Endothelial cell (in vitro differentiated cells): Measurements from ENCODE around the gene DTD1. TPM values are rescaled to one million over a fixed set of nuclear protein-coding genes. Genes with fewer than 3 reads are reported as not detected.

Experiments
- DNase-seq: peaks from one replicate; pipeline ENCODE4 v3.0.0; 2021; ENCODE audit warnings: low spot score
- H3K27ac Mint-ChIP-seq: one replicate; pipeline ENCODE4 v1.8.0; 2021; ENCODE audit warnings: mixed read lengths, inconsistent platforms; ENCODE audit not compliant: unreplicated experiment
- H3K27me3 Mint-ChIP-seq: one replicate; pipeline ENCODE4 v1.8.0; 2021; ENCODE audit warnings: mild to moderate bottlenecking, moderate library complexity, mixed read lengths, inconsistent platforms; ENCODE audit not compliant: unreplicated experiment
- H3K36me3 Mint-ChIP-seq: one replicate; pipeline ENCODE4 v1.8.0; 2021; ENCODE audit warnings: mild to moderate bottlenecking, low read depth, mixed read lengths, inconsistent platforms; ENCODE audit not compliant: unreplicated experiment
- H3K4me1 Mint-ChIP-seq: one replicate; pipeline ENCODE4 v1.8.0; 2021; ENCODE audit warnings: mild to moderate bottlenecking, mixed read lengths, inconsistent platforms; ENCODE audit not compliant: unreplicated experiment
- H3K4me3 Mint-ChIP-seq: one replicate; pipeline ENCODE4 v1.8.0; 2021; ENCODE audit warnings: mild to moderate bottlenecking, mixed read lengths, inconsistent platforms; ENCODE audit not compliant: unreplicated experiment
- H3K9me3 Mint-ChIP-seq: one replicate; pipeline ENCODE4 v1.8.0; 2021; ENCODE audit warnings: mixed read lengths, inconsistent platforms; ENCODE audit not compliant: unreplicated experiment
- CTCF ChIP-seq: fragments of 200-600 bp; sonication (generic); IDR thresholded peaks from one replicate; pipeline ENCODE4 v1.5.0; 2021; ENCODE audit warnings: antibody characterized with exemption; ENCODE audit not compliant: unreplicated experiment
- total RNA-seq: library from RNA; stranded (reverse); fragmentation: NEBNext Ultra II Directional; extraction: Animal tissue kit (Norgen Biotek cat#: 25700); gene quantifications from one replicate; pipeline ENCODE4 v1.2.1, GENCODE V29; 2021; ENCODE audit not compliant: unreplicated experiment

The DTD1 gene
- total RNA-seq, 1 donor from 2014 or later = 31.0 TPM

- Mint-ChIP-seq H3K4me1 (no peaks in the 10 kb centered on the region), H3K9me3 (no peaks in the 10 kb centered on the region), H3K27ac (no peak overlapping the region), H3K4me3 (no peak overlapping the region), H3K27me3 (no peaks in the 10 kb centered on the region), H3K36me3 (no peaks in the 10 kb centered on the region)
- no peak for TF ChIP-seq CTCF
- no peak for DNase-seq
Measured at GRCh38 chr20:18738888-18739287, 151.0 kb downstream of the DTD1 start.

- no peak for DNase-seq
- H3K27me3 Mint-ChIP-seq = no peaks in the 10 kb centered on the region
- no peak overlapping the region for H3K27ac Mint-ChIP-seq
- no peaks in the 10 kb centered on the region for H3K36me3 Mint-ChIP-seq
- H3K4me1 Mint-ChIP-seq = no peaks in the 10 kb centered on the region
- no peaks in the 10 kb centered on the region for H3K9me3 Mint-ChIP-seq
- TF ChIP-seq CTCF = no peak
- H3K4me3 Mint-ChIP-seq = no peak overlapping the region
Measured at GRCh38 chr20:18739751-18740166, 151.9 kb downstream of the DTD1 start.

- DNase-seq = no peak
- Mint-ChIP-seq H3K4me1 (no peaks in the 10 kb centered on the region), H3K36me3 (peaks cover 8% of the 10 kb centered on the region), H3K27ac (no peak overlapping the region), H3K27me3 (peaks cover 4% of the 10 kb centered on the region), H3K9me3 (no peaks in the 10 kb centered on the region), H3K4me3 (no peak overlapping the region)
- TF ChIP-seq CTCF = no peak
Measured at GRCh38 chr20:18740726-18741125, 152.9 kb downstream of the DTD1 start.

GRCh38 chr20:18742841-18743240, 155.0 kb downstream of the DTD1 start:
- H3K4me1 Mint-ChIP-seq = no peaks in the 10 kb centered on the region
- H3K36me3 Mint-ChIP-seq = peaks cover 12% of the 10 kb centered on the region
- DNase-seq = no peak
- H3K27me3 Mint-ChIP-seq = peaks cover 4% of the 10 kb centered on the region
- H3K27ac Mint-ChIP-seq = no peak overlapping the region
- no peak overlapping the region for H3K4me3 Mint-ChIP-seq
- no peak for TF ChIP-seq CTCF
- no peaks in the 10 kb centered on the region for H3K9me3 Mint-ChIP-seq

- Mint-ChIP-seq H3K4me3 (no peak overlapping the region), H3K27me3 (peaks cover 9% of the 10 kb centered on the region), H3K27ac (no peak overlapping the region), H3K9me3 (no peaks in the 10 kb centered on the region), H3K36me3 (peaks cover 12% of the 10 kb centered on the region), H3K4me1 (peaks cover 6% of the 10 kb centered on the region)
- no peak for TF ChIP-seq CTCF
- DNase-seq = no peak
Measured at GRCh38 chr20:18743665-18744440, 156.0 kb downstream of the DTD1 start.
